Activated naive CD8-positive, alpha-beta T cell treated with anti-CD3 and anti-CD28 coated beads, Interleukin-2, amount 10 ng/mL, durations not matched to agents 7 days and 5 days (primary cell): ENCODE measurements around the gene ZFYVE16. TPM values are rescaled to one million over a fixed set of nuclear protein-coding genes. Genes with fewer than 3 reads are reported as not detected.
"Not testable (repeated sequence)": the region's sequence is repeated elsewhere in the genome, so short reads cannot be mapped to it uniquely, and the experiment has no call there.

Source experiments
- ATAC-seq: fragments of 150-1000 bp; cut with Tn5 transposase; one replicate; pipeline ENCODE4 v1.10.0; 2021; ENCODE audit warnings: low read depth, moderate library complexity
- POLR2A ChIA-PET: fragments of 350-600 bp; sonication (Branson Sonifier 250); formaldehyde crosslinking; loops from one replicate; lab custom pipeline; 2021; ENCODE audit warnings: antibody characterized with exemption; lab: Charles Lee
- DNase-seq: peaks from one replicate; pipeline ENCODE4 v3.0.0; 2021
- H3K27ac Mint-ChIP-seq: one replicate; pipeline ENCODE4 v1.8.0; 2022; ENCODE audit warnings: mild to moderate bottlenecking, mixed read lengths
- H3K27me3 Mint-ChIP-seq: one replicate; pipeline ENCODE4 v1.8.0; 2022; ENCODE audit warnings: mild to moderate bottlenecking, moderate library complexity, mixed read lengths
- H3K36me3 Mint-ChIP-seq: one replicate; pipeline ENCODE4 v1.8.0; 2021; ENCODE audit warnings: mild to moderate bottlenecking, mixed read lengths
- H3K4me1 Mint-ChIP-seq: one replicate; pipeline ENCODE4 v1.8.0; 2021; ENCODE audit warnings: mixed read lengths
- H3K4me3 Mint-ChIP-seq: one replicate; pipeline ENCODE4 v1.8.0; 2022; ENCODE audit warnings: mild to moderate bottlenecking, moderate library complexity, mixed read lengths
- H3K9me3 Mint-ChIP-seq: one replicate; pipeline ENCODE4 v1.8.0; 2021; ENCODE audit warnings: mixed read lengths
- total RNA-seq, 2 experiments: library from RNA; stranded (reverse); gene quantifications; one replicate each; pipeline ENCODE4 v1.2.3, GENCODE V29; 2021

ZFYVE16 gene
- total RNA-seq, 2 experiments from 2014 or later = 17.4 to 20.8 TPM

GRCh38 chr5:80437326-80437725 is 29.5 kb downstream of the ZFYVE16 start:
- H3K27me3 Mint-ChIP-seq = no peaks in the 10 kb centered on the region
- H3K4me3 Mint-ChIP-seq = no peak overlapping the region
- ATAC-seq = no peak
- H3K9me3 Mint-ChIP-seq = peaks cover 3% of the 10 kb centered on the region
- H3K36me3 Mint-ChIP-seq = peaks cover 22% of the 10 kb centered on the region
- no peak overlapping the region for H3K27ac Mint-ChIP-seq
- no peak for DNase-seq
- no peaks in the 10 kb centered on the region for H3K4me1 Mint-ChIP-seq
- POLR2A ChIA-PET = no interaction called here

GRCh38 chr5:80438739-80439138 is 30.9 kb downstream of the ZFYVE16 start:
- H3K27ac Mint-ChIP-seq = no peak overlapping the region
- H3K4me3 Mint-ChIP-seq = no peak overlapping the region
- no peak for DNase-seq
- peaks cover 3% of the 10 kb centered on the region for H3K9me3 Mint-ChIP-seq
- H3K36me3 Mint-ChIP-seq = peaks cover 22% of the 10 kb centered on the region
- no peaks in the 10 kb centered on the region for H3K27me3 Mint-ChIP-seq
- ATAC-seq = no peak
- POLR2A ChIA-PET = no interaction called here
- H3K4me1 Mint-ChIP-seq = no peaks in the 10 kb centered on the region

- peaks cover 22% of the 10 kb centered on the region for H3K36me3 Mint-ChIP-seq
- no peaks in the 10 kb centered on the region for H3K4me1 Mint-ChIP-seq
- H3K9me3 Mint-ChIP-seq = peaks cover 3% of the 10 kb centered on the region
- H3K27me3 Mint-ChIP-seq = no peaks in the 10 kb centered on the region
- POLR2A ChIA-PET = no interaction called here
- DNase-seq = no peak
- H3K27ac Mint-ChIP-seq = no peak overlapping the region
- no peak overlapping the region for H3K4me3 Mint-ChIP-seq
- no peak for ATAC-seq
These were observed 31.3 kb downstream of the ZFYVE16 start for GRCh38 chr5:80439213-80439612.

- ATAC-seq = no peak
- Mint-ChIP-seq H3K4me3 (no peak overlapping the region), H3K9me3 (no peaks in the 10 kb centered on the region), H3K36me3 (peaks cover 8% of the 10 kb centered on the region), H3K27me3 (no peaks in the 10 kb centered on the region), H3K4me1 (no peaks in the 10 kb centered on the region), H3K27ac (no peak overlapping the region)
- POLR2A ChIA-PET = no interaction called here
- DNase-seq = no peak
These were observed 34.9 kb downstream of the ZFYVE16 start for GRCh38 chr5:80442742-80443141.

DNA sequence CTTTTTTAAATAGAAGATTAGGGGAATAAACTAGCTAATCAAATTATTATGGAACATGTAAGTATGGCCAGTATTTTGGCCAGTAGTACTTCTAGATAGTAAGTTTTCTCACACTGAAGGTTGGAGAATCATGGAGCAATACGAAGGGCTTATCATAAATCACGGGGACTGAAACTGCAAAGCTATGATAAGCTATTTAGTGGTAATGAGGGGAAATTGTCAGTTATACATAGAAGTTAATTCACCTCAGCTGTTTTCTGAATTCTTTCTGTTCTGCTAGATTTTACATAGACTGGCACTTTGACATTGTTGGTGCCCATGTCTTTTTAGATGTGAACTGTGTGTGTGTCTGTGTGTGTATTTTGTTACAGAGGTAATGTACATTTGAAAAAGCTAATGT is 45.5 kb downstream of the ZFYVE16 start:
- H3K4me3 Mint-ChIP-seq = no peak overlapping the region
- no peak for ATAC-seq

GRCh38 chr5:80463269-80463668 is 55.4 kb downstream of the ZFYVE16 start:
- ATAC-seq (no peak), DNase-seq (no peak)
- POLR2A ChIA-PET = no interaction called here
- H3K4me3 Mint-ChIP-seq = no peak overlapping the region
- no peaks in the 10 kb centered on the region for H3K4me1 Mint-ChIP-seq
- H3K9me3 Mint-ChIP-seq = peaks cover 14% of the 10 kb centered on the region
- H3K27ac Mint-ChIP-seq = no peak overlapping the region
- H3K27me3 Mint-ChIP-seq = no peaks in the 10 kb centered on the region
- H3K36me3 Mint-ChIP-seq = peaks cover 59% of the 10 kb centered on the region

More for the DNA sequence above, 45.5 kb downstream of the ZFYVE16 start:
- POLR2A ChIA-PET = no interaction called here
- no peaks in the 10 kb centered on the region for H3K4me1 Mint-ChIP-seq
- no peaks in the 10 kb centered on the region for H3K9me3 Mint-ChIP-seq
- peaks cover 22% of the 10 kb centered on the region for H3K36me3 Mint-ChIP-seq
- H3K27me3 Mint-ChIP-seq = no peaks in the 10 kb centered on the region
- no peak for DNase-seq
- H3K27ac Mint-ChIP-seq = no peak overlapping the region

GRCh38 chr5:80466669-80467485 is 59.0 kb downstream of the ZFYVE16 start:
- DNase-seq (no peak), ATAC-seq (no peak)
- peaks cover 58% of the 10 kb centered on the region for H3K36me3 Mint-ChIP-seq
- H3K4me1 Mint-ChIP-seq = no peaks in the 10 kb centered on the region
- H3K4me3 Mint-ChIP-seq = no peak overlapping the region
- H3K27me3 Mint-ChIP-seq = no peaks in the 10 kb centered on the region
- peaks cover 19% of the 10 kb centered on the region for H3K9me3 Mint-ChIP-seq
- POLR2A ChIA-PET = no interaction called here
- no peak overlapping the region for H3K27ac Mint-ChIP-seq

DNA sequence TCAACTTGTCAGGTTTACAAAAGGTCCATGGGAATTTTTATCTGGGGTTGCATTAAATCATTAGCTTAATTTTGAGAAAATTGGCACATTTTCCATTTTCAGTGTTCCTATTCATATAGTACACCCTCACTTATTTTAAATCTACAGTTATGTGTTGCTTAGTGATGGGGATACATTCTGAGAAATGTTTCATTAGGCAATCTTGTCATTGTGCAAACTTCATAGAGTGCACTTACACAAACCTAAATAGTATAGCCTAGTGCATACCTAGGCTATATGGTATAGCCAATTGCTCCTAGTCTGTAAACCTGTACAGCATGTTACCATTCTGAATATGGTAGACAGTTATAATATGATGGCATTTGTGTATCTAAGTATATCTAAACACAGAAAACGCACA is 60.3 kb downstream of the ZFYVE16 start:
- Mint-ChIP-seq H3K27ac (no peak overlapping the region), H3K9me3 (peaks cover 13% of the 10 kb centered on the region), H3K27me3 (no peaks in the 10 kb centered on the region), H3K4me1 (no peaks in the 10 kb centered on the region), H3K4me3 (no peak overlapping the region), H3K36me3 (peaks cover 48% of the 10 kb centered on the region)
- ATAC-seq (no peak), DNase-seq (no peak)
- POLR2A ChIA-PET = no interaction called here

DNA sequence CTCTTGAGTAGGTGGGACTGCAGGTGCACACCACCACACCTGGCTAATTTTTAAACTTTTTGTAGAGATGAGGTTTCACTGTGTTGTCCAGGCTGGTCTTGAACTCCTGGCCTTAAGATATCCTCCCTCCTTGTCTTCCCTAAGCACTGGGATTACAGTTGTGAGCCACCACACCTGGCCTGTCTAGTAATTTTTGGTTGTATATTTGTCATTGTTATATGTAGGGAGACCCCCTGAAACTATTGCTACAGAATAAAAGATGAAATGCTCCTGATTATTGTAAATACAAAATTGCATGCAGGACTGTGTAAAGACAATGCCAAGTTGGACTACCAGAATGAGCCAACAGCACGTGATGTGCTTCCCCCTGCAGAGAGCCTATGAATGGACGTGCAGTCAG is 62.8 kb downstream of the ZFYVE16 start:
- H3K9me3 Mint-ChIP-seq, H3K4me3 Mint-ChIP-seq, H3K27me3 Mint-ChIP-seq, ATAC-seq, DNase-seq, H3K27ac Mint-ChIP-seq, H3K4me1 Mint-ChIP-seq, POLR2A ChIA-PET: not testable (repeated sequence)
- H3K36me3 Mint-ChIP-seq = peaks cover 34% of the 10 kb centered on the region

GRCh38 chr5:80474929-80475328 is 67.1 kb downstream of the ZFYVE16 start:
- no peak overlapping the region for H3K4me3 Mint-ChIP-seq
- peaks cover 5% of the 10 kb centered on the region for H3K9me3 Mint-ChIP-seq
- H3K36me3 Mint-ChIP-seq = peaks cover 23% of the 10 kb centered on the region
- POLR2A ChIA-PET = no interaction called here
- DNase-seq (no peak), ATAC-seq (no peak)
- no peak overlapping the region for H3K27ac Mint-ChIP-seq
- no peaks in the 10 kb centered on the region for H3K27me3 Mint-ChIP-seq
- no peaks in the 10 kb centered on the region for H3K4me1 Mint-ChIP-seq

GRCh38 chr5:80479713-80480112 is 71.8 kb downstream of the ZFYVE16 start:
- no peak overlapping the region for H3K27ac Mint-ChIP-seq
- H3K9me3 Mint-ChIP-seq = peaks cover 3% of the 10 kb centered on the region
- H3K36me3 Mint-ChIP-seq = peaks cover 15% of the 10 kb centered on the region
- POLR2A ChIA-PET = no interaction called here
- DNase-seq = no peak
- H3K4me1 Mint-ChIP-seq = peaks cover 4% of the 10 kb centered on the region
- ATAC-seq = no peak
- peaks cover 2% of the 10 kb centered on the region for H3K27me3 Mint-ChIP-seq
- no peak overlapping the region for H3K4me3 Mint-ChIP-seq

GRCh38 chr5:80480354-80480753 is 72.5 kb downstream of the ZFYVE16 start:
- no peak overlapping the region for H3K27ac Mint-ChIP-seq
- no peak for ATAC-seq
- peaks cover 3% of the 10 kb centered on the region for H3K27me3 Mint-ChIP-seq
- H3K4me1 Mint-ChIP-seq = peaks cover 4% of the 10 kb centered on the region
- DNase-seq = no peak
- peaks cover 3% of the 10 kb centered on the region for H3K9me3 Mint-ChIP-seq
- no peak overlapping the region for H3K4me3 Mint-ChIP-seq
- H3K36me3 Mint-ChIP-seq = peaks cover 14% of the 10 kb centered on the region
- POLR2A ChIA-PET = no interaction called here

DNA sequence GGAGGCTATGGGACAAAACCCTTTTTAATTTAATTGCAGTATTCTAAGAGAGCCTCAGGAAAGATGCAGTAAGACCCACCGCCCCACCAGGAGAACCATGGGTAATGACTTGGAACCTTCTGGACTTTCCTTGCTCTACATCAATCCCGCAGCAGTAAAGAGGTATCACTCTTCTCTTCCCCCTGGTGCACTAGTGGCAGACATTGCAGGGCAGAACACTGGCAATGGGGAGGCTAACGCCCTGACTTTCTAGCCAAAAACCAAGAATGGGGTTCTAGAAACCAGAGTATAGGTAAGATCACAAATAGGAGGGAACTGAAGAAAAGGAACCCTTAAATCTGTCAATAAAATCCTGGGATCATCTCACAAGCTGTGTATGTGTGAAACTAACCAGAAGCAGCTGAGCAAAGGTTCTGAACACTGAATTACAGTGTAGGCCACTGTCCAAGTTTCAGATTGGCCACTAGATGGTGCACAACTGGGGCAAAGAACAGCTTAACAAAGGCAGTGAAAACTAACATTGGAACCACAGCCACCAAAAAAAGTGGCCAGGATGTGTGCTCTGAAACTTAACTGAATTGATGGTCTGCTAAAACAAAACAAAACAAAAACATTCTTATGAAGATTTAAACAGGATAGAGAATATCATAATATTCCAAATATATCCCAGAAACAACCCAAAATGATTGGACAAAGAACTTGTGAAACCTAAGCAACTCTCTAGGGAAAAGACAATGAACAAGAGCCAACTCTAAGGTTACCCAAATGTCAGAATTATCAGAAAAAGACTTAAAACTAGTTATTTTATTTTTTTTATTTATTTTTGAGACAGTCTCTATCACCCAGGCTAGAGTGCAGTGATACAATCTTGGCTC is 73.4 kb downstream of the ZFYVE16 start:
- Mint-ChIP-seq H3K36me3 (peaks cover 10% of the 10 kb centered on the region), H3K4me1 (peaks cover 4% of the 10 kb centered on the region), H3K27ac (no peak overlapping the region), H3K27me3 (peaks cover 9% of the 10 kb centered on the region), H3K9me3 (peaks cover 3% of the 10 kb centered on the region), H3K4me3 (no peak overlapping the region)
- DNase-seq = no peak
- POLR2A ChIA-PET = no interaction called here
- peak; percentile 91 for ATAC-seq
